ENCODE results near the gene SRP9.
A peak's percentile ranks its signal among the peaks of the same experiment; 100 is the strongest.
"Not testable (repeated sequence)": the region's sequence is repeated elsewhere in the genome, so short reads cannot be mapped to it uniquely, and the experiment has no call there.

Gene SRP9

DNA sequence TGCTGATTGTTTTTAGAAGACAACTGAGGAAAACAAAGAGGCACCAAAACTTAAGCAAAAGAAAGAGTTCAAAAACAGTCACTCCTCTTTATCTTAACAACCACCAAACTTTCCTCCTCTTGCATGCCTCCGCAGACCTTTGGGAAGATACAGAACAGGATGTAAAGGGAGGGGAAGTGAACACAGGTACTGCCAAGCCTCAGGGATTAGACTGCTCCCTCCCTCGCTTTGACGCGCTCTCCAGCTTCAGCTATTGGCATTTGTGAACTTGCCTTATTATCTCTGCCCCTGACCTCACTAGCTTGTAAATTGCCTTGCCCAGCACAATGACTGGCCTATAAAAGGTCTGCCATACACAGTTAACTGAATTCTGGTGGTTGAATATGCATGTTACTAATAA lies 4.8 kb upstream of the SRP9 start:
- DNase-seq (ENCODE audit: low spot score in 2 of 2): no peak
- Mint-ChIP-seq H3K4me3 (no peak overlapping the region), H3K27me3 (no peaks in the 10 kb centered on the region), H3K27ac (ENCODE audit: low read depth) (no peak overlapping the region), H3K9me3 (no peaks in the 10 kb centered on the region), H3K4me1 (peaks cover 5% of the 10 kb centered on the region), H3K36me3 (ENCODE audit: insufficient read depth) (peaks cover 3% of the 10 kb centered on the region)
- no peak for ATAC-seq (replicated peaks; ENCODE audit: extremely low read depth, poor library complexity, severe bottlenecking)

DNA sequence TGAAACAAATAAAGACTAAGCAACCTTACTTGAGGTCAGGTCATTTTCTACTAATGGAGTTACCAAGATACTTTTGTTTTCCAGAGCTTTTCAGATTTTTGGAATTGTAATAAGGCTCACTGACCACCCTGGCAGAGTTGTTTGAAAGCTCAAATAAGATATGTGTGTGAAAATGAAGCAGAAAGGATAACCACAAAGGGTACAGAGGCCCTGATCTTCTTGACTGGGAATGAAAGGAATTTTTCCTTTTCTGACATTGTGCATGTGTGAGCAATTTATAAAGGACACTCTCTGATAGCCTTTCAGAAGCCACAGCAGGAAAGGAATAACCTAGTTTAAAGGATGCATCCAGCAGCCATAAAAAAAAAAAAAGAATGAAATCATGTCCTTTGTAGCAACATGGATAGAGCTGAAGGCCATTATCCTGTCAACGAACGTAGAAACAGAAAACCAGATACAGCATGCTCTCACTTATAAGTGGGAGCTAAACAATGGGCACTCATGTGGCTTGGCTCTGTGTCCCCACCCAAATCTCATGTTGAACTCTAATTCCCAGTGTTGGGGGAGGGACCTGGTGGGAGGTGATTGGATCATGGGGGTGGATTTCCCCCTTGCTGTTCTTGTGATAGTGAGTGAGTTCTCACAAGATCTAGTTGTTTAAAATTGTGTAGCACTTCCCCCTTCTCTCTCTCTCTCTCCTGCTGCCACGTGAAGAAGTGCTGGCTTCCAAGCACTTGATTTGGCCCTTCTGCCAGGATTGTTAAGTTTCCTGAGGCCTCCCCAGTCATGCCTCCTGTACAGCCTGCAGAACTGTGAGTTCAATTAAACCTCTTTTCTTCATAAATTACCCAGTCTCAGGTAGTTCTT lies 3.1 kb upstream of the SRP9 start:
- peaks cover 5% of the 10 kb centered on the region for H3K4me1 Mint-ChIP-seq
- H3K27ac Mint-ChIP-seq (ENCODE audit: low read depth): no peak overlapping the region
- DNase-seq (ENCODE audit: low spot score in 2 of 2) (no peak), ATAC-seq (replicated peaks; ENCODE audit: extremely low read depth, poor library complexity, severe bottlenecking) (no peak)
- H3K27me3 Mint-ChIP-seq: no peaks in the 10 kb centered on the region
- H3K9me3 Mint-ChIP-seq: no peaks in the 10 kb centered on the region
- no peak overlapping the region for H3K4me3 Mint-ChIP-seq
- peaks cover 5% of the 10 kb centered on the region for H3K36me3 Mint-ChIP-seq (ENCODE audit: insufficient read depth)

DNA sequence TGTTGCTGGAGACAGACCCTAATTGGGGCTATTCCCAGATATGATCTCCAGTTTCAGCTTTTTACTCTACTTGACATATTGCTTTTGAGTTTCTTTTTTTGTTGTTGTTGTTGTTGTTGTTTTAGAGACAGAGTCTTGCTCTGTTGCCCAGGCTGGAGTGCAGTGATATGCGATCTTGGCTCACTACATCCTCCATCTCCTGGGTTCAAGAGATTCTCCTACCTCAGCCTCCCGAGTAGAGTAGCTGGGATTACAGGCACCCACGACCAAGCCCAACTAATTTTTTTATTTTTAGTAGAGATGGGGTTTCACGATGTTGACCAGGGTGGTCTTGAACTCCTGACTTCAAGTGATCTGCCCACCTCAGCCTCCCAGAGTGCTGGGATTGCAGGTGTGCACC lies 1.3 kb upstream of the SRP9 start:
- peaks cover 11% of the 10 kb centered on the region for H3K36me3 Mint-ChIP-seq (ENCODE audit: insufficient read depth)
- peaks cover 15% of the 10 kb centered on the region for H3K4me1 Mint-ChIP-seq
- no peaks in the 10 kb centered on the region for H3K27me3 Mint-ChIP-seq
- H3K4me3 Mint-ChIP-seq: no peak overlapping the region
- DNase-seq (ENCODE audit: low spot score in 2 of 2): no peak
- no peak for ATAC-seq (replicated peaks; ENCODE audit: extremely low read depth, poor library complexity, severe bottlenecking)
- H3K27ac Mint-ChIP-seq (ENCODE audit: low read depth): no peak overlapping the region
- H3K9me3 Mint-ChIP-seq: no peaks in the 10 kb centered on the region

DNA sequence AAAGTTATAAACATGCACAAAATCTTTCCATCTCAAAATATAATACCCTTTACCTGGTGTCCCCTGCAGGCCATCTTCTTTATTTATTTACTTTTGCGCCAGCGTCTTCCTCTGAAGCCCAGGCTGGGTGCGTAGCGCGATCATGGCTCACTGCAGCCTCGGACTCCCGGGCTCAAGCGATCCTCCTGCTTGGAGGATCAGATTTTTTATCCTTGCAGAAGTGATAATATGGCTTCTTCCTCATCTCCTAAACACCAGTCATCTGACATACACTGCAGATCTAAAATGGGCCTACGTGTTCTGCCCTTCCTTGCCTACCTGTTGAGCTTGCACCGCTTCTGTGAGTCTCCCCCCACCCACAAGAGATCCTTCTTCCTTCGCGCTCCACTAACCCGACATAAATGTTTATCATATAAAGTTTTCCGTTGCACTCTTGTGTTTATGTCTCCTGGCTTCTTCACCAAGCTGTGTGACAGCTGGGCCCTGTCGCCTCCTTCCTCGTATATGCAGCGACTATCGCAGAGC lies 506 bp upstream of the SRP9 start:
- Mint-ChIP-seq H3K4me3 (no peak overlapping the region), H3K27me3 (no peaks in the 10 kb centered on the region), H3K4me1 (peaks cover 20% of the 10 kb centered on the region), H3K9me3 (no peaks in the 10 kb centered on the region), H3K36me3 (ENCODE audit: insufficient read depth) (peaks cover 14% of the 10 kb centered on the region), H3K27ac (ENCODE audit: low read depth) (no peak overlapping the region)
- DNase-seq (ENCODE audit: low spot score in 2 of 2): no peak
- peak; percentile 7 for ATAC-seq (replicated peaks; ENCODE audit: extremely low read depth, poor library complexity, severe bottlenecking)

DNA sequence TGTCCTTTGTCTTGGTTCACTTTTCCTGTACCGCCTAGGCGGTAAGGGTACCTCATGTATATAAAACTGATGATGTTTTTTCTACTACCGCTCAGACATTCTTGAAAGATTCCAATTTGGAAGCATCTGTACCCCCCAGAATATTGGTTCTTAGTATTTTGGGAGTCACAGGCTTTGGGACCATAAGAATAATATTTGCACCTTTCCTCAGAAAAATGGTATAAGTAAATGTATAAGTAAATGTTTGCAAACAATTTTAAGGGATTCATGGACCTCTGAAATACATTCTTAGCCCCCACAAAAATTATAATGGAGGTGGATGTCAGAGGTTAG lies 677 bp downstream of the SRP9 start:
- Mint-ChIP-seq H3K9me3 (no peaks in the 10 kb centered on the region), H3K27ac (ENCODE audit: low read depth) (no peak overlapping the region), H3K36me3 (ENCODE audit: insufficient read depth) (peaks cover 22% of the 10 kb centered on the region), H3K4me3 (no peak overlapping the region), H3K4me1 (peaks cover 30% of the 10 kb centered on the region), H3K27me3 (no peaks in the 10 kb centered on the region)
- DNase-seq (ENCODE audit: low spot score in 2 of 2): no peak
- no peak for ATAC-seq (replicated peaks; ENCODE audit: extremely low read depth, poor library complexity, severe bottlenecking)

DNA sequence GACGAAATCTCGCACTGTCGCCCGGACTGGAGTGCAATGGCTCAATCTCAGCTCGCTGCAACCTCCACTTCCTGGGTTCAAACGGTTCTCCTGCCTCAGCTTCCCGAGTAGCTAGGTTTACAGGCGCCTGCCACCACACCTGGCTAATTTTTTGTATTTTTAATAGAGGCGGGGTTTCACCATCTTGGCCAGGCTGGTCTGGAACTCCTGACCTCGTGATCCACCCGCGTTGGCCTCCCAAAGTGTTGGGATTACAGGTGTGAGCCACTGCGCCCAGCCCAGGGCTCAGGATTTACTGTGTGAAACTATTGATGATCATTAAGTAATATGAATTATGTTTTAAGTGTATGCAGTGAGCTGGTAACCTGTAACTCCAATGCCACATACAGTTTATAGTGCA lies 1.5 kb downstream of the SRP9 start:
- peaks cover 38% of the 10 kb centered on the region for H3K4me1 Mint-ChIP-seq
- not testable (repeated sequence) for H3K27me3 Mint-ChIP-seq; ATAC-seq (replicated peaks; ENCODE audit: extremely low read depth, poor library complexity, severe bottlenecking); H3K4me3 Mint-ChIP-seq; DNase-seq (ENCODE audit: low spot score in 2 of 2); H3K9me3 Mint-ChIP-seq; H3K27ac Mint-ChIP-seq (ENCODE audit: low read depth)
- H3K36me3 Mint-ChIP-seq (ENCODE audit: insufficient read depth): peaks cover 29% of the 10 kb centered on the region

DNA sequence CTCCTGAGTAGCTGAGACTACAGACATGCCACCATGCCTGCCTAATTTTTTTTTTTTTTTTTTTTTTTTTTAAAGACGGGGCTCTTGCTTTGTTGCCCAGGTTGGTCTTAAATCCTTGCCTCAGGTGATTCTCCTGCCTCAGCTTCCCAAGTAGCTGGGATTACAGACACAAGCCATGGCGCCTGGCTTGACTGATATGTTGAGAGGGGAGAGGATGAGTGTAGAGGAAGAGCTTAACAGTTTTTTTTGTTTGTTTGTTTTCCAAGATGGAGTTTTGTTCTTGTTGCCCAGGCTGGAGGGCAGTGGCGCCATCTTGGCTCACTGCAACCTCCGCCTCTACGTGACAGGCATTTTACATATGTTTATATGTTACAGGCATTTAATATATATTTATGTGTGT lies 2.5 kb downstream of the SRP9 start:
- no peaks in the 10 kb centered on the region for H3K27me3 Mint-ChIP-seq
- DNase-seq (ENCODE audit: low spot score in 2 of 2) (no peak), ATAC-seq (replicated peaks; ENCODE audit: extremely low read depth, poor library complexity, severe bottlenecking) (no peak)
- peak overlapping the region; percentile 28 for H3K4me3 Mint-ChIP-seq
- H3K27ac Mint-ChIP-seq (ENCODE audit: low read depth): no peak overlapping the region
- H3K36me3 Mint-ChIP-seq (ENCODE audit: insufficient read depth): peaks cover 39% of the 10 kb centered on the region
- H3K4me1 Mint-ChIP-seq: peaks cover 33% of the 10 kb centered on the region
- no peaks in the 10 kb centered on the region for H3K9me3 Mint-ChIP-seq

DNA sequence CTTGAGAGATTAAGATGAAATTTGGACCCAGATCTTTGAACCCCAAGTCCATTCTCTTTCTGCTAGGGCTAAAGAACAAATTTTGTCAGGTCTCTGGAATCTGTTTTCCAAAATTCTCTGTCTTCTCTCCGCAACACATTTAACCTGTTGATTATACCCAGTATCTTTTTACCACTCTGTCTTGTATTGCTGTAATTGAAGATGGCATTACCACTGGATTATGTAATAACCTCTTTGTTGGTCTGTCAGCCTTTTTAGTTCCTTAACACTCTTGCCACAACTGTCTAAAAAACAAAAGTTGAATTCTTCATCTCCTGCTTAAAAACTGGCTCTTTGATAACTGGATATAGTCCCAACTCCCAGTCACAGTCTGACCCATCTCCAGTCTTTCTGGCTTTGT lies 3.0 kb downstream of the SRP9 start:
- Mint-ChIP-seq H3K36me3 (ENCODE audit: insufficient read depth) (peaks cover 41% of the 10 kb centered on the region), H3K9me3 (no peaks in the 10 kb centered on the region), H3K27ac (ENCODE audit: low read depth) (peak overlapping the region; percentile 52), H3K4me3 (peak overlapping the region; percentile 28), H3K4me1 (peaks cover 33% of the 10 kb centered on the region), H3K27me3 (no peaks in the 10 kb centered on the region)
- DNase-seq (ENCODE audit: low spot score in 2 of 2) (no peak), ATAC-seq (replicated peaks; ENCODE audit: extremely low read depth, poor library complexity, severe bottlenecking) (no peak)

DNA sequence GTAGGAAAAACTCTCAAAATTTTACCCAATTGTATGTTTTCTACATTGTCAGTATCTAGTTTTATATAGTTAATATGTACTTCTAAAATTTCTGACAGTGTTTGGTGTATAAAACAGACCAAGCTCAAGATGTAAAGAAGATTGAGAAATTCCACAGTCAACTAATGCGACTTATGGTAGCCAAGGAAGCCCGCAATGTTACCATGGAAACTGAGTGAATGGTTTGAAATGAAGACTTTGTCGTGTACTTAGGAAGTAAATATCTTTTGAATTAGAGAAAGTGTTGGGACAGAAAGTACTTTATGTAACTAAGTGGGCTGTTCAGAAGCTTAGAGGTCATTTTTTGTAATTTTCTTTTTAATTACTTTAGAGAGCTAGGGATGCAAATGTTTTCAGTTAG lies 11.5 kb downstream of the SRP9 start:
- H3K27me3 Mint-ChIP-seq; H3K4me3 Mint-ChIP-seq; DNase-seq (ENCODE audit: low spot score in 2 of 2); H3K9me3 Mint-ChIP-seq; ATAC-seq (replicated peaks; ENCODE audit: extremely low read depth, poor library complexity, severe bottlenecking); H3K27ac Mint-ChIP-seq (ENCODE audit: low read depth): not testable (repeated sequence)
- Mint-ChIP-seq H3K36me3 (ENCODE audit: insufficient read depth) (peaks cover 60% of the 10 kb centered on the region), H3K4me1 (peaks cover 17% of the 10 kb centered on the region)

DNA sequence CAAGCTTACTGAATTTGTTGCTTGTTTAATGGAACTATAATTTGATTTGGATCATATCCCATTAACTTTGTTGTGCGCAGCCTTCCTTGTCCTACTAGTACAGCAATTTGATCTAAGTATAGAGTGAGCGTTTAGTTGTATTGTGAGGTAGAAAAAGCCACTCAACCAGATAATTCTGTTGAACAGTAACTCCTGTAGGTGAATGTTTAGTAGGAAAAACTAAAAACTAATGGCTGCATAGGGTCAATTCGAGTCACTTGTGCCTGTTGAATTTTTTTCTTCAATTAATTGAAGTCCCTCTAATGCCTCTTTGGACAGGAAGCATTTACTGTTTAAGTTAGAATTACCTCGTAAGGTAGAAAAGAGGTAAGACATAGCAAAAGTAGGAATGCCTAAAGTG lies 17.3 kb downstream of the SRP9 start:
- Mint-ChIP-seq H3K36me3 (ENCODE audit: insufficient read depth) (peaks cover 12% of the 10 kb centered on the region), H3K4me1 (no peaks in the 10 kb centered on the region), H3K27me3 (no peaks in the 10 kb centered on the region), H3K9me3 (no peaks in the 10 kb centered on the region), H3K4me3 (no peak overlapping the region), H3K27ac (ENCODE audit: low read depth) (no peak overlapping the region)
- no peak for ATAC-seq (replicated peaks; ENCODE audit: extremely low read depth, poor library complexity, severe bottlenecking)
- DNase-seq (ENCODE audit: low spot score in 2 of 2): no peak

DNA sequence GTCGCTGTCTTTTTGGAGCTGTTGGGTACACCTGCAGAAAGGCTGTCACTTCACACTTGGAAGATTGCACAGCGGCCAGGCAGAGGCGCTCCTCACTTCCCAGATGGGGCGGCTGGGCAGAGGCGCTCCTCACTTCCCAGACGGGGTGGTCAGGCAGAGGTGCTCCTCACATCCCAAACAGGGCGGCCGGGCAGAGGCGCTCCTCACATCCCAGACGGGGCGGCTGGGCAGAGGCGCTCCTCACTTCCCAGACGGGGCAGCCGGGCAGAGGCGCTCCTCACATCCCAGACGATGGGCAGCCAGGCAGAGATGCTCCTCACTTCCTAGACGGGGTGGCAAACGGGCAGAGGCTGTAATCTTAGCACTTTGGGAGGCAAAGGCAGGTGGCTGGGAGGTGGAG lies 18.5 kb downstream of the SRP9 start:
- not testable (repeated sequence) for H3K4me1 Mint-ChIP-seq; ATAC-seq (replicated peaks; ENCODE audit: extremely low read depth, poor library complexity, severe bottlenecking); H3K27ac Mint-ChIP-seq (ENCODE audit: low read depth); H3K9me3 Mint-ChIP-seq; H3K36me3 Mint-ChIP-seq (ENCODE audit: insufficient read depth); H3K27me3 Mint-ChIP-seq; H3K4me3 Mint-ChIP-seq; DNase-seq (ENCODE audit: low spot score in 2 of 2)

DNA sequence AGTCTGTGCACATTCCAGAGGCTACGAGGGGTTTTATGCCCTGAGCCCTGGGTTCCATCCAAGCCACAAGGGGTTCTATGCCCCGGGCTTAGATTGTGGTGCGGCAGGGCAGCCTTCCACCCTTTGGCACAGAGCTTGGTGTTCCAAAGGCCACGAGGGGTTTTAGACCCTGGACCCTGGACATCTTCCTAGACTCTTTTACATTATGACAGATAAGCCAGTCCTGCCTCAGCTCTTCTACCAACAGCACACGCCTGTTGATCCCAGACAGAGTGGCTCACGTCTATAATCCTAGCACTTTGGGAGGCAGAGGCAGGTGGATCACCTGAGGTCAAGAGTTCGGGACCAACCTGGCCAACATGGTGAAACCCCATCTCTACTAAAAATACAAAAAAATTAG lies 23.5 kb downstream of the SRP9 start:
- H3K27me3 Mint-ChIP-seq; DNase-seq (ENCODE audit: low spot score in 2 of 2); ATAC-seq (replicated peaks; ENCODE audit: extremely low read depth, poor library complexity, severe bottlenecking); H3K9me3 Mint-ChIP-seq; H3K27ac Mint-ChIP-seq (ENCODE audit: low read depth); H3K4me1 Mint-ChIP-seq; H3K36me3 Mint-ChIP-seq (ENCODE audit: insufficient read depth); H3K4me3 Mint-ChIP-seq: not testable (repeated sequence)

DNA sequence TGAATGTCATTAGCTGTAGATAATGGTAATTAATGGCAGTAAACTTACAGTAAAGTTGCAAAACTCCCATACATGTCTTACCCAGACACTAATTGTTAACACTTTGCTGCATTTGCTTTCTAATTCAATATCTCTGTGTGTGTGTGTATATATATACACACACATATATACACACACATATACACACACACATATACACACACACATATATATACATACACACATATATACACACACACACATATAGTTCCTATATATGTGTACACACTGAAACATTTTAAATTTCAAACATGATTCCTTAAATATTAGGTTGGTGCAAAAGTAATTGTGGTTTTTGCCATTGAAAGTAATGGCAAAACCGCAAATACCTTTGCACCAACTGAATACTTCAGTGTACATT lies 28.6 kb downstream of the SRP9 start:
- H3K9me3 Mint-ChIP-seq: no peaks in the 10 kb centered on the region

More for the DNA sequence above, 28.6 kb downstream of the SRP9 start:
- DNase-seq (ENCODE audit: low spot score in 2 of 2) (no peak), ATAC-seq (replicated peaks; ENCODE audit: extremely low read depth, poor library complexity, severe bottlenecking) (no peak)
- peaks cover 10% of the 10 kb centered on the region for H3K4me1 Mint-ChIP-seq
- no peaks in the 10 kb centered on the region for H3K36me3 Mint-ChIP-seq (ENCODE audit: insufficient read depth)
- no peak overlapping the region for H3K4me3 Mint-ChIP-seq
- no peak overlapping the region for H3K27ac Mint-ChIP-seq (ENCODE audit: low read depth)
- no peaks in the 10 kb centered on the region for H3K27me3 Mint-ChIP-seq

Measured in central memory CD8-positive, alpha-beta T cell (primary cell).